G401 (cell line): Measurements from ENCODE around the gene OTUD4. TPM values are rescaled to one million over a fixed set of nuclear protein-coding genes. Genes with fewer than 3 reads are reported as not detected.

Experiments used
- total RNA-seq: library from RNA; depleted of rRNA; stranded (reverse); fragments of >200 nt; shearing (Covaris generic); gene quantifications from 2 replicates; pipeline ENCODE4 v1.2.3, GENCODE V29; 2014; rRNA removed

Gene OTUD4
- total RNA-seq, 1 experiment from 2014 or later = 15.6 TPM

Other genes with a start within 250 kb of the OTUD4 start
- gene ANAPC10, start 82.4 kb downstream of the OTUD4 start, total RNA-seq = 52.4 and 71.6 TPM in 2 replicates
- 145 and 183 TPM in 2 replicates for gene ABCE1, start 82.3 kb downstream of the OTUD4 start, total RNA-seq